Left hindlimb (tissue), 1 donor: Measurements from ENCODE around the gene COL8A2.

Experiments
- DNase-seq: peaks from one replicate; pipeline ENCODE4 v3.0.0-alpha.2; 2018

COL8A2 gene

DNA sequence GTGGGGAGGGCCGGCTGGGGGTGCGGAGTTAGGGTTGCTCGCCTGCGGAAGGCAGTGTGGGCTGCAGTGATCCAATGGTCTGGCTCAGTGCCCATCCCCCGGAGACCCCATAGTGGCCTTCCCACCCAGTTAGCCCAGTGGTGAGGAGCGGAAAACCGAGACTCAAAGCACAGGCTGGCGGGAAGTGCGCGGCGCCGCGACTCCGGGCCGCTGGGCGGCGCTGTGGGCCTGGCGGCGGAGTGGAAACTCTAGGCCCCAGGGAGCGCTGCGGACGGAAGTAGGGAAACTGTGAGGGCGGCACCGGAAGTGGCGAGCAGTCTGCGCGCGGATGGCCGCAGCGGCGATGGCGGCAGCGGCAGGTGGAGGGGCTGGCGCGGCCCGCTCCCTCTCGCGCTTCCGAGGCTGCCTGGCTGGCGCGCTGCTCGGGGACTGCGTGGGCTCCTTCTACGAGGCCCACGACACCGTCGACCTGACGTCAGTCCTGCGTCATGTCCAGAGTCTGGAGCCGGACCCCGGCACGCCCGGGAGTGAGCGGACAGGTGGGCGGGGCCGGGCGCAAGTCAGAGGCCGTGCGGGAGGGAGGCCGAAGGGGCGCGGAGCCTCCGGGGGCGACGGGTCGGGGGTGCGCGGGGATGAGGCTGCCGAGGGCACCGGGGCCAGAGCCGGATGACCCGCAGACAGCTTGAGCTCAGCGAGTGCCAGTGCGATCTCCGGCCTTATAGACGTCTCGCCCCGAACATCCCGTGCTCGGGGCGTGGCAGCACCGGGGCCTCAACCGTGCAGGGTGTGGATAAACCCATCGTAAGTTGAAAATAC lies 36.2 kb downstream of the COL8A2 start, which contains the start of gene ADPRS:
ADPRS (plus strand) TSS at position 316 of the 816 bp plus-strand sequence; CDS start at position 329, 13 bp downstream.
- DNase-seq = peak; percentile 89

DNA sequence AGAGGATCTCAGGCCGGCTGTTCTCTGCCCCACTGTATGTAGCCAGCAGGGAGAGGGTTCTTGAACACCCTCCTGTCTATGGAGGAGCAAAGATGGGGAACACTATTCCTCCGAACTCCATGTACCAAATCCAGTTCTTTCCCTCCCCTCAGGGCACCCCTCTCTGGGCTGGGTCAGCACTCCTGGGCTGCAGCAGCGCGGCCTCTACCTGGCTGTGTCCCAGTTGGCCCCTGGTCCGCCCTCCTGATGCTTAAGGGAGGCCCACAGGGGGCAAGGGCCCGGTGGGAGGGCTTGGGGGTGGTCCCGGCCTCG lies 36.8 kb downstream of the COL8A2 start:
- no peak for DNase-seq

- peak; percentile 31 for DNase-seq
Measured at GRCh38 chr1:36087233-36088123, 37.5 kb downstream of the COL8A2 start.

- DNase-seq = no peak
Measured at GRCh38 chr1:36086529-36087232, 38.3 kb downstream of the COL8A2 start.

DNA sequence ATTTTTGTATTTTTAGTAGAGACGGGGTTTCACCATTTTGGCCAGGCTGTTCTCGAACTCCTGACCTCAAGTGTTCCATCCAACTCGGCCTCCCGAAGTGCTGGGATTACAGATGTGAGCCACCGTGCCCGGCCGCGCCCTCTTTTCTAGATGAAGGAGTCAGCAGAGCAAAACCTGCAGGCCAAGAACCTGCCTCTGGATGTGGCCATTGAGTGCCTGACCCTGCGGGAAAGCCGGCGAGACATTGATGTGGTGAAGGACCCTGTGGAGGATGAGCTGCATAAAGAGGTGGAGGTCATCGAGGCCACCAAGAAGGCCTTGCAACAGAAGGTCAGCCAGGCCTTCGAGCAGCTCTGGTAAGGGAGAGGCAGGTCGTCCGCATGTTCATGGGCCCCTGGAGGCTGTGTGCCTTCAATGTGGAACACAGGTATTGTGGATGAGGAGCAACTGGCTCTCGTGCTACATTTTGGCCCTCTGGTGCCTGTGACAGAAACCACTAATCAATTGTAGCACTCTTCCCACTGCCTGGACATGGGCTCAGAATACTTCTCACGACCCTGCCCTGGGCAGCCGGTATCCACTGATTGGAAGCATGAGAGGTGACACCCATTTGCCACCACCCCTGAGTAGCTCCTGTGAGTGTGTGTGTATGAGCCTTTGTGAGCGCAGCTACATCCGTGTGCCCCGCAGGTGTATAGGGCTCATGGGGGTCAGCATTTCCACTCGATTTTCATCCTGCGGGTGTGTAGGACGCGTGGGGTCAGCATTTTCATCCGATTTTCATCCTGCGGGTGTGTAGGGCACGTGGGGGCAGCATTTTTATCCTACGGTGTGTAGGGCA lies 39.1 kb downstream of the COL8A2 start:
- no peak for DNase-seq

GRCh38 chr1:36085126-36085525 lies 39.9 kb downstream of the COL8A2 start:
- no peak for DNase-seq

DNA sequence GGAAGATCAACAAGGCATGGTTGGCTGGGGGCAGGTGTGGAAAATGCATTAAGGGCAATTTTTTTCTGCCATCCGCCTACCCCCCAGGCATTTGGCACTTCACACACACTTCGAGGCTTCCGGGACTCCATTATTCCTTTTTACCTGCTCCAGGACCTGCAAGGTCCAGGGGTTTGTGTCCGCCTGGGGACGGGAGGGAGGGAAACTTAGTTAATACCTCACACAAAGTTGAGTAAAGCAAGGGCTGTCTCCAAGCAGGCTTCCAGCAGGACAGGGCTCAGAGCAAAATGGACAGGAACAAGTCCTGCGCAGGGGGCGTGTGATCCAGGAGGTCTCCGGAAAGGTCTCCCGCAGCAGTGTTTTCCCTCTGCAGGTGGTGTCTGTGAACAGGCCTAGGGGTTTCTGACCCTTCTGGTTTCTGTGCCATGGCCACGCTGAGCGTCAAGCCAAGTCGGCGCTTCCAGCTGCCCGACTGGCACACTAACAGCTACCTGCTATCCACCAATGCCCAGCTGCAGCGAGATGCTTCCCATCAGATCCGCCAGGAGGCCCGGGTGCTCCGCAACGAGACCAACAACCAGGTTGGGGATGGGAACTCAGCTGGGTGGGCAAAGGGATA lies 40.4 kb downstream of the COL8A2 start:
- DNase-seq = no peak

DNA sequence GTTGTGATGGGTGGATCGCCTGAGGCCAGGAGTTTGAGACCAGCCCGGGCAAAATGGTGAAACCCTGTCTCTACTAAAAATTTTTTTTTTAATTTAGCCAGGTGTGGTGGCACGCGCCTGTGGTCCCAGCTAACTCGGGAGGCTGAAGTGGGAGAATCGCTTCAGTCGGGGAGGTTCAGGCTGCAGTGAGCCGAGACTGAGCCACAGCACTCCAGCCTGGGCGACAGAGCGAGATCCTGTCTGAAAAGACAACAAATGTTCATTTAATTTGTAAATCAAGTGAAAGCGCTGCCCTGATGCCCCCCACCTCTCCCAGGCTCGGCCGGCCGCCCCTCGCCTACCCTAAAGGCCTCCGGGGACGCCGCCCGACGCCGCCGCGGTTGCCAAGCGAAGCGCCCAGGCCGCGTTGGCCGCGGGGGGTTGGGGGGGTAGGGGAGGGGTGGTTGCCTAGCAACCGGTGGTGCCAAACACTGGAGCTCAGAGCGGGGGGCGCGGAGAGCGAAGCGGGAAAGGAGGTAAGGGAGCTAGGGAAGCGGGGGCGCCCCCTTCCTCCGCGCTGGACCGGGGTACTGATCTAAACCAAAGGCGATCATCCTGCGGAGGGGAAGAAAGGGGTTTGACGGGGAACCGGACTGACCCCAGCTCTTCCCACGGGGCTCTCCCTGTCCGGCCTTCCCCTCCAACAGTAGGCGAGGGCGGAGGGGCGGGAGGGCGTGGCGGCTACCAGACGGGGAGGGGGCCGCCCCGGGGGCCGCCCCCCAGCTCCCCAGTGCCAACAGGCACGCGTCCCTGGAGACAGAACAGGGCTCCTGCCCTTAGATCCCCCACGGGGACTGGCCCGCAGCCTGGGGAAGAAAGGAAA lies 41.2 kb downstream of the COL8A2 start, which contains the start of gene TEKT2:
TEKT2 (plus strand) TSS at position 460 of the 862 bp plus-strand sequence. CDS start 828 bp downstream, outside the sequence.
- peak; percentile 84 for DNase-seq

DNA sequence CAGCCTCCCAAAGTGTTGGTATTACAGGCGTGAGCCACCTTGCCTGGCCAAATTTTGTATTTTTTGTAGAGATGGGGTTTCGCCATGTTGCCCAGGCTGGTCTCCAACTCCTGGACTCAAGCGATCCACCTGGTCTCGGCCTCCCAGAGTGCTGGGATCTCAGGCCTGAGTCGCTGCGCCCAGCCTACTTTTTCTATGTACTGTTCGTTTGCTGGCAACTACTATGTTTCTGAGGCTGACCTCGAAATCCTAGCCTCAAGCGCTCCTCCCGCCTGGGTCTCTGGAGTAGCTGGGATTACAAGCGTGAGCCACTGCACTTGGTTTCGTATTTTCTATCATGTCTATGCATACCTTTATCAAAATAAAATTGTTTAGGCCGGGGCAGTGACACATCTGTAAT lies 41.8 kb downstream of the COL8A2 start:
- no peak for DNase-seq

- DNase-seq = no peak
Measured at GRCh38 chr1:36081926-36082485, 43.0 kb downstream of the COL8A2 start.

- no peak for DNase-seq
Measured at GRCh38 chr1:36080801-36081200, 44.2 kb downstream of the COL8A2 start.

- no peak for DNase-seq
Measured at GRCh38 chr1:36080236-36080635, 44.8 kb downstream of the COL8A2 start.

DNA sequence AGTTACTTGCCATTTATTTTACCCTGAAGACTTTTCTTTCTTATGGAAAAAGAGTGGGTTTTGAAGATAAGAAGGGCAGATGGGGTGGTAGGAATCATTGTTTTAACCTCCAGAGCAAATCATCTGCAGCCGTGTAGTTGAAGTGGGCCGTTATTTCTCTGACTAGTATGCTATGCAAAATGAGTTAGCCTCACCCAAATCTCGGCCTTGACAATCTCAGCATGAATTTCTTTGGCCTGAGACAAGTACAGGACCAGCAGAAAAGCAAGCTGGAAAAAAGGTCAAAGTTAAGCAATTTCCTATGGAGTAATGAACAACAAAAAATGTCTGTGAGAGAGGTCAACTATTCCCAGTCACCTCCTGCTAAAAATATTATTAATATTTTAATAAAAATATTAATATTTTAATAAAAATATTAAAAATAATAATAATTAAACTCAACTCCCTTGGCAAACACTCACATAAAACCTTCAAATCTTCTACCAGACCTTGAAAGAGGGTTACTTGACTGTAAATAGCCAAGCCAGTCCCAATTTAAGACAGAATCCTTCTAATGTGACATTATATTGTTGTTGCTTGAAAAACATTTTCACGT lies 47.9 kb downstream of the COL8A2 start:
- no peak for DNase-seq

DNA sequence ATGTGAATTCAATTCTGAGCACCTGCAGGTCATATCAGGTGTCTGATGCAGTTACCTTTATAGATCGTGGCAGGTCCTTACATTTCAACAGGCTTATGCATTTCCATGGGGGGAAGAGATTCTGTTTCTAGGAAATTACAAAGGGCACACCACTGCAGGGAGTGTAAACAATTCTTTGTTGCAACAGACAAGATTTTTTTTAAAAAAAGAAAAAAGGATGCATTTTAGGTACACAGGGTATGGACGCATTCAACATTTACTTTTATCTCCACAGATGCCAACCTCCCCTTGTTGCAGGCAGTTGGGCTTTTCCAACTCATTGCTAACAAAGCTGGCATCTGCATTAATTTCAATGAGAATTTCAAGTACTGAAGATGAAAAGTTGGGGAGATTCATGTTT lies 54.7 kb downstream of the COL8A2 start:
- DNase-seq = no peak

GRCh38 chr1:36068866-36069265 lies 56.2 kb downstream of the COL8A2 start:
- no peak for DNase-seq

DNA sequence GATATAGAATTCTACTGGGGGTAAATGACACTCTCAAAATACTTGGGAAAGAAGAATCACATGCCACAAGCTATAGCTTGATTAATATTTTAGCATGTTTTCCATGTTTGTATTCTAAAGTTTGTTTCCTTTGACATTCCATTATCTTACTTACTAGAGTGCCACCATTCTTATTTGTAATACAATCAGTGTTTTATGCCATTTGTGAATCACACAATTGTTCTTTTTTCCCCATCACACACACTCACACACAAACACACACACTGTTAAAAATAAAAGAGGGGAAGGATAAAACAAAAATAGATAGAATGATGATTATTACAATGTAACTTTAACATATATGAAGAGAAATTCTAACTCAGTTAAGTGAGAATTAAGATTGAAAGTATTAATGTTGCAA lies 57.2 kb downstream of the COL8A2 start:
- DNase-seq = no peak

- no peak for DNase-seq
Measured at GRCh38 chr1:36062315-36062714, 62.7 kb downstream of the COL8A2 start.

GRCh38 chr1:36055706-36056105 lies 69.3 kb downstream of the COL8A2 start:
- no peak for DNase-seq

DNA sequence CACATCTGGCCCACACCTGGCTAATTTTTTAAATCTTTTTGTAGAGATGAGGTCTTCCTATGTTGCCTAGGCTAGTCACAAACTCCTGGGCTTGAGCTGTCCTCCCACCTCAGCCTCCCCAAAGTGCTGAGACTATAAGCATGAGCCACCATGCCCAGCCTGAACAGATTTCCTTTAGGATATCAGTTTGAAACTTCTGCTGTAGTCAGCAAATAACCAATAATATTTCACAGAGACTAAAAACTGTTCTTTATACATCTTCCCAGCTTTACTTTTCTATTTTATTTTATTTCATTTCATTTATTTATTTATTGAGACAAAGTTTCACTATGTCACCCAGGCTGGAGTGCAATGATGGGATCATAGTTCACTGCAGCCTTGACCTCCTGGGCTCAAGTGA lies 71.0 kb downstream of the COL8A2 start:
- no peak for DNase-seq

DNA sequence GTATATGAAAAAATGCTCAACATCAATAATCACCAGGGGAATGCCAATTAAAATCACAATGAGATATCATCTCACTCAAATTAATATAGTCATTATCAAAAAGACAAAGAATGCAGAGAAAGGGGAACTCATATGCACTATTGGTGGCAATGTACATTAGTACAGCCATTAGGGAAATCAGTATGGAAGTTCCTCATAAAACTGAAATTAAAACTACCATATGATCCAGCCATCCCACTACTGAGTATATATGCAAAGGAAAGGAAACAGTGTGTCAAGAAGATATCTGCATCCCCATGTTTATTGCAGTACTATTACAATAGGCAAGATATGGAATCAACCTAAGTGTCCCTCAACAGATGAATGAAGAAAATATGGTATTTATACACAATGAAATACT lies 73.2 kb downstream of the COL8A2 start:
- no peak for DNase-seq
